Epithelial cell of esophagus (primary cell): ENCODE results near the gene MSMB.

Source experiments
- DNase-seq: peaks from one replicate; pipeline ENCODE4 v3.0.0; 2010; ENCODE audit warnings: low read depth
- H3K4me3 ChIP-seq: 2 replicates; pipeline ENCODE4 v1.5.1; 2011; ENCODE audit warnings: mild to moderate bottlenecking, low read length, control low read depth
- CTCF ChIP-seq: IDR thresholded peaks from 2 replicates; pipeline ENCODE4 v1.5.1; 2011; ENCODE audit warnings: low read depth, mild to moderate bottlenecking, low read length, control low read depth, inconsistent platforms; ENCODE audit not compliant: insufficient read depth; ENCODE audit errors: missing control alignments

MSMB gene

GRCh38 chr10:46031648-46032532 lies 14.2 kb downstream of the MSMB start:
- no peak for DNase-seq
- H3K4me3 ChIP-seq: no peak overlapping the region

GRCh38 chr10:46030091-46030937 lies 15.8 kb downstream of the MSMB start, which contains the start of gene NCOA4:
NCOA4 (minus strand) TSS chr10:46030623; CDS start chr10:46016680, 13,943 bp downstream.
- TF ChIP-seq CTCF: peak; percentile 75
- DNase-seq: peak; percentile 99
- peak within 1 kb of the TSS; percentile 89 for H3K4me3 ChIP-seq

More at GRCh38 chr10:46031648-46032532, 14.2 kb downstream of the MSMB start:
- no peak for TF ChIP-seq CTCF

GRCh38 chr10:46029461-46030030 lies 16.5 kb downstream of the MSMB start:
- no peak for TF ChIP-seq CTCF
- no peak for DNase-seq
- H3K4me3 ChIP-seq: peak overlapping the region; percentile 89

- peak overlapping the region; percentile 89 for H3K4me3 ChIP-seq
- DNase-seq: peak; percentile 81
- TF ChIP-seq CTCF: peak; percentile 80
These were observed 17.2 kb downstream of the MSMB start for GRCh38 chr10:46028584-46029460.

- H3K4me3 ChIP-seq: no peak overlapping the region
- no peak for TF ChIP-seq CTCF
- no peak for DNase-seq
These were observed 20.0 kb downstream of the MSMB start for GRCh38 chr10:46026106-46026505.

- no peak for DNase-seq
- no peak overlapping the region for H3K4me3 ChIP-seq
- TF ChIP-seq CTCF: no peak
These were observed 20.7 kb downstream of the MSMB start for GRCh38 chr10:46025406-46025805.
